DND-41 (cell line): ENCODE measurements around the gene ZNF521.

ENCODE experiments used
- ATAC-seq: fragments of 200-7000 bp; cut with Tn5 transposase; 3 replicates; pipeline ENCODE4 v1.9.1; 2021; ENCODE audit warnings: low read depth; ENCODE audit not compliant: insufficient read depth
- DNase-seq: peaks from one replicate; pipeline ENCODE4 v3.0.0-alpha.2; 2020
- H2AFZ ChIP-seq: 2 replicates; pipeline ENCODE4 v1.6.0; 2012; ENCODE audit warnings: low read depth, low read length
- H3K27ac ChIP-seq: 2 replicates; pipeline ENCODE4 v1.5.1; 2012; ENCODE audit warnings: low read length, inconsistent platforms
- H3K27me3 ChIP-seq: fragments of 200-600 bp; sonication (generic); 2 replicates; pipeline ENCODE4 v1.6.0; 2012; ENCODE audit warnings: low read length, mild to moderate bottlenecking, inconsistent platforms; ENCODE audit not compliant: insufficient read depth, poor library complexity
- H3K36me3 ChIP-seq: 2 replicates; pipeline ENCODE4 v1.5.1; 2012; ENCODE audit warnings: low read length, inconsistent platforms; ENCODE audit not compliant: insufficient read depth
- H3K4me1 ChIP-seq: 2 replicates; pipeline ENCODE4 v1.5.1; 2012; ENCODE audit warnings: mild to moderate bottlenecking, low read length; ENCODE audit not compliant: insufficient read depth
- H3K4me2 ChIP-seq: 2 replicates; pipeline ENCODE4 v1.6.0; 2012; ENCODE audit warnings: mild to moderate bottlenecking, moderate library complexity, low read length, inconsistent platforms; ENCODE audit not compliant: insufficient read depth
- H3K4me3 ChIP-seq, 2 experiments: fragments of 200-600 bp in 1 of 2; shearing (Covaris generic) in 1 of 2; 2 replicates each; pipeline ENCODE4 v1.5.1; 2012 to 2016; ENCODE audit warnings: inconsistent platforms in 2 of 2, low read length in 2 of 2, mild to moderate bottlenecking in 2 of 2, low read depth in 1 of 2, moderate library complexity in 1 of 2
- H3K79me2 ChIP-seq: 2 replicates; pipeline ENCODE4 v1.6.0; 2012; ENCODE audit warnings: low read length, inconsistent platforms; ENCODE audit not compliant: insufficient read depth
- H3K9ac ChIP-seq: 2 replicates; pipeline ENCODE4 v1.6.0; 2012; ENCODE audit warnings: low read depth, mild to moderate bottlenecking, inconsistent platforms, low read length, moderate library complexity
- H3K9me3 ChIP-seq: 2 replicates; pipeline ENCODE4 v1.5.1; 2012; ENCODE audit warnings: low read length, moderate library complexity, mild to moderate bottlenecking, inconsistent platforms; ENCODE audit not compliant: insufficient read depth, severe bottlenecking
- H4K20me1 ChIP-seq: 2 replicates; pipeline ENCODE4 v1.6.0; 2012; ENCODE audit warnings: low read length; ENCODE audit not compliant: insufficient read depth
- EZH2 ChIP-seq: IDR thresholded peaks from 3 replicates; pipeline ENCODE4 v1.6.1; 2012; ENCODE audit warnings: borderline replicate concordance, low read depth, mild to moderate bottlenecking, moderate library complexity, low read length, inconsistent platforms; ENCODE audit not compliant: severe bottlenecking
- TF ChIP-seq, protein P1 (sequence below): IDR thresholded peaks from 2 replicates; pipeline ENCODE4 v1.5.1; 2012; ENCODE audit warnings: borderline replicate concordance, low read length, moderate library complexity, mild to moderate bottlenecking; ENCODE audit not compliant: poor library complexity, severe bottlenecking; ENCODE audit errors: extremely low read depth

The ZNF521 gene

GRCh38 chr18:25123438-25124232, 228.3 kb downstream of the ZNF521 start:
- no peaks in the 10 kb centered on the region for H4K20me1 ChIP-seq
- H3K9ac ChIP-seq: no peak overlapping the region
- no peaks in the 10 kb centered on the region for H3K79me2 ChIP-seq
- DNase-seq (no peak), ATAC-seq (no peak)
- H3K27ac ChIP-seq: no peak overlapping the region
- no peak overlapping the region for H3K4me2 ChIP-seq
- H3K4me1 ChIP-seq: no peaks in the 10 kb centered on the region
- H3K36me3 ChIP-seq: no peaks in the 10 kb centered on the region
- no peak overlapping the region for H3K4me3 ChIP-seq
- H3K27me3 ChIP-seq: no peaks in the 10 kb centered on the region
- TF ChIP-seq EZH2: no peak
- TF ChIP-seq, protein P1, sequence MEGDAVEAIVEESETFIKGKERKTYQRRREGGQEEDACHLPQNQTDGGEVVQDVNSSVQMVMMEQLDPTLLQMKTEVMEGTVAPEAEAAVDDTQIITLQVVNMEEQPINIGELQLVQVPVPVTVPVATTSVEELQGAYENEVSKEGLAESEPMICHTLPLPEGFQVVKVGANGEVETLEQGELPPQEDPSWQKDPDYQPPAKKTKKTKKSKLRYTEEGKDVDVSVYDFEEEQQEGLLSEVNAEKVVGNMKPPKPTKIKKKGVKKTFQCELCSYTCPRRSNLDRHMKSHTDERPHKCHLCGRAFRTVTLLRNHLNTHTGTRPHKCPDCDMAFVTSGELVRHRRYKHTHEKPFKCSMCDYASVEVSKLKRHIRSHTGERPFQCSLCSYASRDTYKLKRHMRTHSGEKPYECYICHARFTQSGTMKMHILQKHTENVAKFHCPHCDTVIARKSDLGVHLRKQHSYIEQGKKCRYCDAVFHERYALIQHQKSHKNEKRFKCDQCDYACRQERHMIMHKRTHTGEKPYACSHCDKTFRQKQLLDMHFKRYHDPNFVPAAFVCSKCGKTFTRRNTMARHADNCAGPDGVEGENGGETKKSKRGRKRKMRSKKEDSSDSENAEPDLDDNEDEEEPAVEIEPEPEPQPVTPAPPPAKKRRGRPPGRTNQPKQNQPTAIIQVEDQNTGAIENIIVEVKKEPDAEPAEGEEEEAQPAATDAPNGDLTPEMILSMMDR: no peak
- H3K9me3 ChIP-seq: no peaks in the 10 kb centered on the region
- H2AFZ ChIP-seq: no peak overlapping the region

GRCh38 chr18:25121442-25121841, 230.5 kb downstream of the ZNF521 start:
- ATAC-seq (no peak), DNase-seq (no peak)
- Histone ChIP-seq H4K20me1 (no peaks in the 10 kb centered on the region), H3K4me1 (no peaks in the 10 kb centered on the region), H3K27me3 (no peaks in the 10 kb centered on the region), H3K4me3 (no peak overlapping the region), H3K36me3 (no peaks in the 10 kb centered on the region), H3K27ac (no peak overlapping the region), H3K4me2 (no peak overlapping the region), H3K9ac (no peak overlapping the region), H3K9me3 (no peaks in the 10 kb centered on the region), H2AFZ (no peak overlapping the region), H3K79me2 (no peaks in the 10 kb centered on the region)
- TF ChIP-seq, protein P1: no peak
- TF ChIP-seq EZH2: no peak

DNA sequence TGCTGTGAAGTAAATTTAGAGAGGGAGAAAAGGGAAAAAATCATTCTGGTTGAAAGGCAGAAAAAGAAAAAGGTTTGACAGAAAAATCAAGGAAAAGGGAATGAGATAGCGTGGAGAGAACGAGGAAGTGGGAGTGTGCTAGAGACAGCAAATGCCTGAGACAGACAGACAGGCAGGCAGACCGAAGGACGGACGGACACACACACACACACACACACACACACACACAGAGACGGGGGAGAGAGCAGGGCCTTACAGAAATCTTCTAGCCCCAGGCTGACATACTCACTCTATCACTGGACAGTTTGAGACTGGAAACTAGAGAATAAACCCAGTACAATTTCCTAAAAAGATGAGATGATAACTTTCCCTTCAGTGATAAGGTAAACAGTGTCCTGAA, 238.4 kb downstream of the ZNF521 start:
- TF ChIP-seq, protein P1: no peak
- TF ChIP-seq EZH2: no peak
- ATAC-seq: no peak
- no peaks in the 10 kb centered on the region for H3K4me1 ChIP-seq

More for the DNA sequence above, 238.4 kb downstream of the ZNF521 start:
- no peaks in the 10 kb centered on the region for H3K79me2 ChIP-seq
- no peaks in the 10 kb centered on the region for H4K20me1 ChIP-seq
- H3K9me3 ChIP-seq: no peaks in the 10 kb centered on the region
- H3K27me3 ChIP-seq: no peaks in the 10 kb centered on the region
- H3K4me3 ChIP-seq: no peak overlapping the region
- no peak for DNase-seq
- H3K9ac ChIP-seq: no peak overlapping the region
- no peak overlapping the region for H3K27ac ChIP-seq
- no peaks in the 10 kb centered on the region for H3K36me3 ChIP-seq
- H3K4me2 ChIP-seq: no peak overlapping the region
- no peak overlapping the region for H2AFZ ChIP-seq
